GM18526 (cell line): Measurements from ENCODE around the gene WNT10A.

Experiments used
- POLR2A ChIP-seq: IDR thresholded peaks from 3 replicates; pipeline ENCODE4 v1.6.1; 2011; ENCODE audit not compliant: insufficient read length; ENCODE audit errors: extremely low read depth

Gene WNT10A

GRCh38 chr2:218893349-218894150, 12.9 kb downstream of the WNT10A start:
- TF ChIP-seq POLR2A = no peak

DNA sequence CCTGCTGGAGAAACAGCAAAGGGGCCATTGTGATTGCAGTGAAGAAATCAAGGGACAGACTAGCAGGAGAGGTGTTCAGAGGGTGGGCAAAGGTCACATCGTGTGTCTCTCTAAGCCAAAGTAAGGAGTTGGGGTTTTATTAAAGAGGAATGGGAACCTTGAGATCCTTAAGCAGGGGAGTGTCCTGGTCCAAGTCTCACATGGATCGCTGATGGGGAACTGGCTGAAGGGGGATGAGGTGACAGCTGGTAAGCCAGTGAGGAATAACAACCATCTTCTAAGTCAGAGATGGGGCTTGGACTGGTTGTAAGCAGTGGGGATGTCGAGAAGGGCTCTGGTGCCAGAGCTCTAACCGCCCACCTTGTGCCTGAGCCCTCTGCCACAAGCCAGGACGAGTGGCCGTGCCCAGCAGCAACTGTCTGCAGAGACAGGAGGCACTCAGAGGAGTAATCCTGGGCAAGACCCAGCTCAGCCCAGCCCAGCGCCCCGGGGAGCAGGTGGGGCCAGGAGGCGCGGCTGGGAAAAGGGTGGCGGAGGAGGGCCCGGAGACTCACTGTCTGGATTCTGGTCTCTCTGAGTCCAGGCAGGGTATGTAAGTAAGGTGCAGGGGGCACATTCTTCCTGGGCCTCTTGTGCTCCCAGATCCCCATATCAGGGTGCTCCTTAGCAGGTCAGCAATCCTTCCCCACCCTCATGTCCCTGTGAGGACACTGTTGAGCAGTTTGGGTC, 13.7 kb downstream of the WNT10A start:
- TF ChIP-seq POLR2A = no peak

DNA sequence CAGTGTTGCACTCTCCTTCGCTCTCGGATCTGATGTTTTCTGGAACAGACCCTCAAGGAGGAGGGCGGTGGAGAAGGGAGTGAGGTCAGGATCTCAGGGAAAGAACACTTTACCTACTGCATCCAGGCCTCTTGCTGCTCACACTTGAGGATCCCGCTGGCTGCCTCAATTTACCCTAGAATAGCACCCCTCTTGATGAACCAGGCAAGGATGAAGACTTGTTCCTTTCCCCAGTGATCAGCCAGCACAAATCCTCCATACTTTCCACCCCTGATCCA, 14.2 kb downstream of the WNT10A start:
- TF ChIP-seq POLR2A = no peak

DNA sequence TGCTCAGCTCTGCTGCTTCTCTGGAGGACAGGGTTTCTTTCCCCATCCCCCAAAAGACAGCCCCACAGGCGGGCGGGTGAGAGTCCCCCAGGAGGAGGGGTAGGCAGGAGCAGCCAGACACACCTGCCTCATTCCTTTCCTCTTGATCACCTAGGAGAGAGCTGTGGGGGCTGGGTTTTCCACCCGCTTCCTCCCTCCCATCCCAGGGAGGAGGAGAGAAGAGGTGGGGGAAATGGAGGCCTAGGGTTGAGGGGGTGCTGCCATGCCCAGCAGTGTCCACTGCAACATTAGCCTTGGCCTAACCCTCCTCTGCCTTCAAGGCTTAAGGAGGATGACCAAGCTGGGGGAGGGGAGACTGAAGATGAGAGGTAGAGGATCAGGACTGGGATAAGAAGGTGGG, 14.7 kb downstream of the WNT10A start:
- no peak for TF ChIP-seq POLR2A

DNA sequence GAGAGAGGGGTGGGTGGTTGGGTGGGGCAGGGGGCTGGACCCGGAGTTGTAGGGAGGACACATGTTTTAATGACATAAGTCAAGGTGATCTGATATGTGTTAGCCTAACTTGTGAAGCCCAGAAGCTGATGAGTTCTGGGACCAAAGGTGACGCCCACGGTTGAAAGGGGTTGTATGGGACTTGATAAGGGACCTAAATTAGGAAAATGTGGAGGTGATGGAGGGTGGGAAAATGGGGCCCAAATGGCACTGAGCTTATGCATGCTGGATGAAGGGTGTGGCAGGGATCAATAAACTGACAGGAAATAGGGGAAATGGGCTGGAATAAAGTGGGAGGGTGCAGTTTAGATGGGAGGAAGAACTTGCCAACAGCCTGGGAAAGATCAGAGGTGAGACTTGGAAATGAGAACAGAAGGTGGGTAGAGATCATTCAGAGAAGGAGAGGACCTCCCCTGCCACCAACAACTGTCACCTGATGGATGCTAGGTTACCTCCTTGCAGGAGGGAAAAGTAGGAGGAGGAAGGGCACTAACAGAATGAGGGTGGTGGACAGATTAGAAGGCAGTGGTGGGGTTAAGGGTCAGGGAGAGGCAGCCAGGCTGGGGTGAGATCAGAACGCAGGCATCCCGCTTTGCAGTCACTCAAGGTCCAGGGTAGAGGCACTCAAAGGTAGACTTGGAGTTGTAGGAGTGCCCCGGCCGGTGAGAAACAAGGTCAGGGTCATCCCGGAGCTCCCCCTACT, 15.3 kb downstream of the WNT10A start:
- peak; percentile 18 for TF ChIP-seq POLR2A

DNA sequence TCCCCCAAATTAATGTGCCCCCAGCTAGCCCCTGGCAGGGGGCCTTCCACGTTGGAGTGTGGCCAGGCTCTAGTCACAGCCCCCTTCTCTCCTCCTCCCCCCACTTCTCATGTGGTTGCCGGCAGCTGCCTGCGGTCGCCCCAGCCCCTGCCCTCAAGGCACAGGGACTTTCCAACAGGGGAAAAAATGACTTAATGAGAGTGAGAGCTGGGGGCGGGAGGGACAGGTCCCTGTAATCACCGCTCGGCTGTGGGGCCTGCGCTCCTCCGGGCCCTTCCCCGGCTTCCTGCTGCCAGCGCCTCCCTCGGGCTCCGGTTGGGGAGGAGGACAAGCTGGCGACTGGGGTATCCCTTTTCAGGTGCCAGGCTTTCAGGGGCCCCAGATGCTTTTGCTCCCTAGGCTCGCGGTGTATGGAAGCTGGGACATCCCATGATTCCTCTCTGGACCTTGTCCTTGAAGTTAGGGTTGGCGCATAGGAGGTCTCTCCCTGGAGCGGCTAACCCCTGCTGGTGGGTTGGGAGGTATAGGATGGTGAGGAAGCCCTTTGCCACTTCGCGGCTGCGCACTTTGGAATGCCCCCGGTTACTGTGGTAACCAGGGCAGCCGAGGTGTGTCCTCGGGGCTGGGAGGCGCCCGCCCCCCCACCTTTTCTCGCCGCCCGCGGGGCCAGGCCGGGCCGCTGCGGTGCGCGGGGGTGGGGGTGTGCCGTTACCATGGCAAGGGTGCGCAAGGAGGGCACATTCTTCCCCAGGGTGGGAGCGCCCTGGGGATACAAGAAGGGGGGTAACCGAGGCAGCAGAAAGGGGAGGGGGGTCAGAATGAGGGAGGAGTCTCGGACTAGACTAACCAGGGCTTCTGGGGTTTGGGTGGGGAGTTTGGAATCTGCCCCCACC, 16.1 kb downstream of the WNT10A start:
- peak; percentile 31 for TF ChIP-seq POLR2A

DNA sequence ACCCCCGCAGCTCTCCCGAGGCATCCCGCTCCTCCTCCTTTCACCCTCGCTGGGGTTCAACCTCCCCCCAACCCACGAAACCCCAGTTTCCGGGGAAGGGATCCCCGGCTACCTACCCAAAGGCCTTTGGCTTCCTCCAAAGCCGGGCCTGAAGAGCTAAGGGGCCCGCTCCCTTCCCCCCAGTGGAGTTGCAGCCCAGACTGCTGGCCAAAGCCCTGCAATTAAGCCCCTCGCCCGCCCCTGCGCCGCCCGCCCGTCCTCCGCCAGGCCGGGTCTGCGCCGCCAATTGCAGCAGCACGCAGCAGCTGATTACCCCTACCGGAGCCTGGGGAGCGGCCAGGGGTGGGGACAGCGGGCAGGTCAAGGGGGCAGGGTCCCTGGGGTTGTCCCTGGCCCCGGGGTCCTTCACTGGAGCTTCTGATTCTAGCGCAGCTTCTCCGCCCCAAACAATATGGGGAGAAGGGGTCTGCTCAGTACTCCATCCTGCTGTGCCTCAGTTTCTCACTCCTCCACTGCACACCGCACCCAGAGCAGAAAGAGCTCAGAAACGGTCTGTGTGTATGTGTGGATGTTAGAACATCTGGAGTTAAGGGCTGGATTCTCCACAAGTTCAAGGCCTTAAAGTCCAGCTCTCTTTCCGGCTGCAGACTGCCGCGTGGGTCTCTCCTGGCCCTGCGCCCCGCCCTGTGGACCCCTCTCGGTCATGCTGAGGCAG, 16.9 kb downstream of the WNT10A start:
- TF ChIP-seq POLR2A = no peak

- TF ChIP-seq POLR2A = no peak
These were observed 17.6 kb downstream of the WNT10A start for GRCh38 chr2:218898109-218898878.

GRCh38 chr2:218899147-218899546, 18.5 kb downstream of the WNT10A start:
- no peak for TF ChIP-seq POLR2A

GRCh38 chr2:218902427-218902826, 21.8 kb downstream of the WNT10A start:
- TF ChIP-seq POLR2A = no peak

- no peak for TF ChIP-seq POLR2A
These were observed 23.5 kb downstream of the WNT10A start for GRCh38 chr2:218904176-218904575.

DNA sequence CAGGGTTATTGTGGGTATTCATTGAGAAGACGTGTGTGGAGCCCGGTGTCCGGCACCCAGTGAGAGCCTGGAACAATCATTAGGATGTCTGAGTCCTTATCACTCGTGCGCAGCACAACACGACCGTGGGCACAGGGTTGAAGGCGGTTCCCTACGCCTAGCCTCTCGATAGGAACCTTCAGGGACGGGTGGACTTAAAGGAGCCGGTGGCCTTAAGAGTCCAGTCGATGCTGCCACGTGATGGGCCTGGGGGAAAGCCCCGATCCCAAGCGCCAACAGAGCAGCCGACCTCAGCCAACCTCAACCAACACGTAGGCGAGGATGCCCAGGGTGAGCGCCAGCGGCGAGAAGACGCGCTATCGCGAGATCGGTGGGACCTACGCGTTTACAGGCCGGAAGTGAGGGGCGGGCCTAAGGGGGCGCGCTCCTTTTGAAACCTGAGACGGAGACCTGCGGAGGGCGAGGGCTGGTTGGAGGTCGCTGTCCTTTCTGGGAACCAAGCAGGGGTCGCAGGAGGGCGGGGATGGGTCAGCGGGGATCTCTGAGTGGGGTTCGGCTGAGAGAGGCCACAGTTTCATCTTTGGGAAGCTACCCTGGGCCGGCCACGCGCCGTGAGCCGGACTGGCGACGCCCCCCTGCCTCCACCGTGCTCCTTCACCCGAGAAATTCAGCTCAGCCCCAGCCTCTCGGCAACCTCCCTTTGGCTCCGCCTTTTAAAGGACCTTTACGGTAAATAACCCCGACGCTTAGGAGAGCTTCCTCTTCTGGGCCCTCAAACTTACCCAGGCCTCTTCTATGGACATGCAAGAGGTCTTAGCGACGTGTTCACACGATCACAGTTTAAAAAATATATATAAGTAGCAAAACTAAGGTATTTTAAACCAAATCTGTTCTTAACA, 28.3 kb downstream of the WNT10A start:
- peak; percentile 80 for TF ChIP-seq POLR2A

DNA sequence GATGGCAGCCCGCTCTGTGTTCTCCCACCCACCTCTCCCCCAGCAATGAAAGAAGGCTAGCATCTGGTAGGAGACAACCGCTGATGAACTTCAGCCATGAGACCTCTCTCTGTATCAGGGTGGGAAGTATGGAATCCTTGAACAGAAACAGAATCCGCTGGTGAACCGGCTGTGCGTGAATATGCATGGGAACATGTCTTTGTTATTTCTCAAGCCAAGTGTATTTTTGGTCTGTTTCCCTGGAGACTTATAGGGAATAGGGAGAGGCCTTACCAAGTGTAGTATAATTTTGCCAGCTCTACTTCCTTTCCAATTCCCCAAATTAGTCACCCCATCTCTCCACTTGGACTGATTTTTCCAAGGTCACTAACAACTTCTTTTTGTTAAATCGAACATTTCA, 30.1 kb downstream of the WNT10A start:
- TF ChIP-seq POLR2A = no peak
